HEK293 (cell line): ENCODE data around the gene FCER2.

Source experiments
- CTCF ChIA-PET: fragments of 350-600 bp; formaldehyde crosslinking; extraction: SDS; loops from one replicate; lab custom pipeline; 2021; ENCODE audit warnings: antibody characterized with exemption; lab: Yijun Ruan, JAX
- POLR2A ChIA-PET: fragments of 300-600 bp; formaldehyde crosslinking; extraction: SDS; loops from one replicate; lab custom pipeline; 2020; ENCODE audit warnings: antibody characterized with exemption, inconsistent platforms; lab: Yijun Ruan, JAX
- H3K27ac ChIP-seq: fragments of 200-500 bp; sonication (Bioruptor generic); 2 replicates; pipeline ENCODE4 v1.5.1; 2014; ENCODE audit warnings: low read depth, low read length, control low read depth, inconsistent platforms; ENCODE audit errors: extremely low read depth
- H3K36me3 ChIP-seq, 2 experiments: fragments of 200-500 bp in 1 of 2; sonication (Bioruptor generic) in 1 of 2; 1 replicate in 1 of 2; 2 replicates in 1 of 2; pipeline ENCODE4 v1.5.1; 2014 to 2017; ENCODE audit warnings: inconsistent platforms in 2 of 2, low read length in 2 of 2; ENCODE audit not compliant: control insufficient read depth in 2 of 2, insufficient read depth in 1 of 2
- H3K4me1 ChIP-seq: fragments of 200-500 bp; sonication (Bioruptor generic); 2 replicates; pipeline ENCODE4 v1.5.1; 2014; ENCODE audit warnings: mild to moderate bottlenecking, low read length, inconsistent platforms; ENCODE audit not compliant: control insufficient read depth, insufficient read depth
- H3K4me3 ChIP-seq: 2 replicates; pipeline ENCODE4 v1.5.1; 2011; ENCODE audit warnings: low read depth, mild to moderate bottlenecking, control low read depth, low read length, moderate library complexity
- H3K9me3 ChIP-seq: fragments of 200-500 bp; sonication (Bioruptor generic); 2 replicates; pipeline ENCODE4 v1.5.1; 2014; ENCODE audit warnings: low read depth, low read length, inconsistent platforms; ENCODE audit not compliant: control insufficient read depth, insufficient read depth
- EGR2 ChIP-seq: fragments of 450-650 bp; formaldehyde crosslinking; IDR thresholded peaks from 2 replicates; pipeline ENCODE4 v1.5.1; 2016; ENCODE audit warnings: low read depth, missing biosample characterization, missing genetic modification characterization
- ZIC2 ChIP-seq: fragments of 450-650 bp; formaldehyde crosslinking; IDR thresholded peaks from 2 replicates; pipeline ENCODE4 v1.5.1; 2016; ENCODE audit warnings: missing biosample characterization, missing genetic modification characterization
- ZNF138 ChIP-seq: fragments of 450-650 bp; formaldehyde crosslinking; IDR thresholded peaks from 2 replicates; pipeline ENCODE4 v1.5.1; 2016; ENCODE audit warnings: missing biosample characterization, missing genetic modification characterization, borderline replicate concordance
- ZNF221 ChIP-seq: fragments of 450-650 bp; formaldehyde crosslinking; IDR thresholded peaks from 2 replicates; pipeline ENCODE4 v1.5.1; 2017; ENCODE audit warnings: missing biosample characterization, missing genetic modification characterization, borderline replicate concordance
- ZNF239 ChIP-seq: fragments of 450-650 bp; formaldehyde crosslinking; IDR thresholded peaks from 2 replicates; pipeline ENCODE4 v1.5.1; 2016; ENCODE audit warnings: missing biosample characterization, missing genetic modification characterization
- ZNF302 ChIP-seq: fragments of 450-650 bp; formaldehyde crosslinking; IDR thresholded peaks from 2 replicates; pipeline ENCODE4 v1.5.1; 2016; ENCODE audit warnings: missing biosample characterization, missing genetic modification characterization, low read depth
- ZNF514 ChIP-seq: fragments of 450-650 bp; formaldehyde crosslinking; IDR thresholded peaks from 2 replicates; pipeline ENCODE4 v1.5.1; 2016; ENCODE audit warnings: missing biosample characterization, missing genetic modification characterization
- ZNF768 ChIP-seq: fragments of 450-650 bp; formaldehyde crosslinking; IDR thresholded peaks from 2 replicates; pipeline ENCODE4 v1.5.1; 2018; ENCODE audit warnings: missing biosample characterization, mild to moderate bottlenecking, missing genetic modification characterization
- ZNF785 ChIP-seq: fragments of 450-650 bp; formaldehyde crosslinking; IDR thresholded peaks from 2 replicates; pipeline ENCODE4 v1.5.1; 2016; ENCODE audit warnings: missing biosample characterization, missing genetic modification characterization
- ZNF843 ChIP-seq: fragments of 450-650 bp; formaldehyde crosslinking; IDR thresholded peaks from 2 replicates; pipeline ENCODE4 v1.5.1; 2016; ENCODE audit warnings: missing biosample characterization, missing genetic modification characterization
- ZSCAN23 ChIP-seq: fragments of 450-650 bp; formaldehyde crosslinking; IDR thresholded peaks from 2 replicates; pipeline ENCODE4 v1.5.1; 2016; ENCODE audit warnings: missing biosample characterization, missing genetic modification characterization
- TF ChIP-seq, protein P1 (sequence below): fragments of 450-650 bp; formaldehyde crosslinking; IDR thresholded peaks from 2 replicates; pipeline ENCODE4; 2016; ENCODE audit warnings: missing biosample characterization, missing genetic modification characterization
- TF ChIP-seq, protein P2 (sequence below): fragments of 450-650 bp; formaldehyde crosslinking; IDR thresholded peaks from 2 replicates; pipeline ENCODE4 v1.5.1; 2016; ENCODE audit warnings: missing biosample characterization, missing genetic modification characterization
- TF ChIP-seq, protein P3 (sequence below): fragments of 450-650 bp; IDR thresholded peaks from 2 replicates; pipeline ENCODE4 v1.5.1; 2018; ENCODE audit warnings: missing biosample characterization, missing genetic modification characterization
- TF ChIP-seq, protein P4 (sequence below): fragments of 450-650 bp; formaldehyde crosslinking; optimal IDR thresholded peaks from 2 replicates; pipeline ENCODE3; 2016; ENCODE audit warnings: missing biosample characterization, mild to moderate bottlenecking, missing genetic modification characterization
- TF ChIP-seq, protein P5 (sequence below): fragments of 450-650 bp; formaldehyde crosslinking; IDR thresholded peaks from 2 replicates; pipeline ENCODE4 v1.5.1; 2017; ENCODE audit warnings: missing biosample characterization, missing genetic modification characterization

Gene FCER2

DNA sequence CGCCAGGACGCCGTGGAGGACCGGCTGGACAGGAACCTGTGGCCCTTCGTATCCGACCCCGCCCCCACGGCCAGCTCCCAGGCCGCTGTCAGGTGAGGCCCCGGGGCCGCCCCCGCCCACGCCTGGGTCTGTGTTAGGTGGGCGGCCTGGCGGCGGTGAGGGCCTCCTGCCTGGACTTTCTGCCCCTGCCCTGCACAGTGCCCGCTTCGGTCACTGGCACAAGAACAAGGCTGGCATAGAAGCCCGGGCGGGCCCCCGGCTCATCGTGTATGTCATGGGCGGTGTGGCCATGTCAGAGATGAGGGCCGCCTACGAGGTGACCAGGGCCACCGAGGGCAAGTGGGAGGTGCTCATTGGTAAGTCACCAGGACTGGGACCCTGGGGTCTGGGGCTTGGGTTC is 54.8 kb downstream of the FCER2 start:
- Histone ChIP-seq H3K4me3 (no peak overlapping the region), H3K4me1 (no peaks in the 10 kb centered on the region), H3K36me3 (peaks cover 0 to 6% of the 10 kb centered on the region in 2 experiments; a peak in 1 of 3 replicates), H3K9me3 (no peaks in the 10 kb centered on the region), H3K27ac (no peak overlapping the region)
- ChIA-PET POLR2A (no interaction called here), CTCF (no interaction called here)
- TF ChIP-seq ZNF221 (no peak), ZNF768 (tag by site-specific recombination) (no peak), EGR2 (0 out of 2 replicates have a peak, but pooled peaks have one; percentile 19)
- TF ChIP-seq, protein P1, sequence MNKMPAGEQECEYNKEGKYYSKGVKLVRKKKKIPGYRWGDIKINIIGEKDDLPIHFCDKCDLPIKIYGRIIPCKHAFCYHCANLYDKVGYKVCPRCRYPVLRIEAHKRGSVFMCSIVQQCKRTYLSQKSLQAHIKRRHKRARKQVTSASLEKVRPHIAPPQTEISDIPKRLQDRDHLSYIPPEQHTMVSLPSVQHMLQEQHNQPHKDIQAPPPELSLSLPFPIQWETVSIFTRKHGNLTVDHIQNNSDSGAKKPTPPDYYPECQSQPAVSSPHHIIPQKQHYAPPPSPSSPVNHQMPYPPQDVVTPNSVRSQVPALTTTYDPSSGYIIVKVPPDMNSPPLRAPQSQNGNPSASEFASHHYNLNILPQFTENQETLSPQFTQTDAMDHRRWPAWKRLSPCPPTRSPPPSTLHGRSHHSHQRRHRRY = no peak
- TF ChIP-seq, protein P2, sequence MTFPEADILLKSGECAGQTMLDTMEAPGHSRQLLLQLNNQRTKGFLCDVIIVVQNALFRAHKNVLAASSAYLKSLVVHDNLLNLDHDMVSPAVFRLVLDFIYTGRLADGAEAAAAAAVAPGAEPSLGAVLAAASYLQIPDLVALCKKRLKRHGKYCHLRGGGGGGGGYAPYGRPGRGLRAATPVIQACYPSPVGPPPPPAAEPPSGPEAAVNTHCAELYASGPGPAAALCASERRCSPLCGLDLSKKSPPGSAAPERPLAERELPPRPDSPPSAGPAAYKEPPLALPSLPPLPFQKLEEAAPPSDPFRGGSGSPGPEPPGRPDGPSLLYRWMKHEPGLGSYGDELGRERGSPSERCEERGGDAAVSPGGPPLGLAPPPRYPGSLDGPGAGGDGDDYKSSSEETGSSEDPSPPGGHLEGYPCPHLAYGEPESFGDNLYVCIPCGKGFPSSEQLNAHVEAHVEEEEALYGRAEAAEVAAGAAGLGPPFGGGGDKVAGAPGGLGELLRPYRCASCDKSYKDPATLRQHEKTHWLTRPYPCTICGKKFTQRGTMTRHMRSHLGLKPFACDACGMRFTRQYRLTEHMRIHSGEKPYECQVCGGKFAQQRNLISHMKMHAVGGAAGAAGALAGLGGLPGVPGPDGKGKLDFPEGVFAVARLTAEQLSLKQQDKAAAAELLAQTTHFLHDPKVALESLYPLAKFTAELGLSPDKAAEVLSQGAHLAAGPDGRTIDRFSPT (tag by site-specific recombination) = no peak

DNA sequence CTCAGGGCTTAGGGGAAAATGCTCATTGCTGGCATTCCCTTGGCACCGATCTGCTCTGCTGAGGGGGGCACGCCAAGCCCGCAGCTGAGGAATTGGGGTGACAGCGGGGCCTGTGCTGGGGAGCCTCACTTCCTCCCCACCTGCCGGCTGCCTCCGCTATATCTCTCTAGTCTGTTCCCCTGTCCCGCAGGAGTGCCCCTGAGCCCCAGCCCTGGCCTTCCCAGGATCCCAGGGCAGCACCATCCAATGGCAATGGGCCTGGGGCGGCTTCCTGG is 55.6 kb downstream of the FCER2 start:
- H3K4me3 ChIP-seq = no peak overlapping the region
- TF ChIP-seq, protein P3, sequence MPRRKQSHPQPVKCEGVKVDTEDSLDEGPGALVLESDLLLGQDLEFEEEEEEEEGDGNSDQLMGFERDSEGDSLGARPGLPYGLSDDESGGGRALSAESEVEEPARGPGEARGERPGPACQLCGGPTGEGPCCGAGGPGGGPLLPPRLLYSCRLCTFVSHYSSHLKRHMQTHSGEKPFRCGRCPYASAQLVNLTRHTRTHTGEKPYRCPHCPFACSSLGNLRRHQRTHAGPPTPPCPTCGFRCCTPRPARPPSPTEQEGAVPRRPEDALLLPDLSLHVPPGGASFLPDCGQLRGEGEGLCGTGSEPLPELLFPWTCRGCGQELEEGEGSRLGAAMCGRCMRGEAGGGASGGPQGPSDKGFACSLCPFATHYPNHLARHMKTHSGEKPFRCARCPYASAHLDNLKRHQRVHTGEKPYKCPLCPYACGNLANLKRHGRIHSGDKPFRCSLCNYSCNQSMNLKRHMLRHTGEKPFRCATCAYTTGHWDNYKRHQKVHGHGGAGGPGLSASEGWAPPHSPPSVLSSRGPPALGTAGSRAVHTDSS (tag by site-specific recombination) = no peak
- TF ChIP-seq, protein P4, sequence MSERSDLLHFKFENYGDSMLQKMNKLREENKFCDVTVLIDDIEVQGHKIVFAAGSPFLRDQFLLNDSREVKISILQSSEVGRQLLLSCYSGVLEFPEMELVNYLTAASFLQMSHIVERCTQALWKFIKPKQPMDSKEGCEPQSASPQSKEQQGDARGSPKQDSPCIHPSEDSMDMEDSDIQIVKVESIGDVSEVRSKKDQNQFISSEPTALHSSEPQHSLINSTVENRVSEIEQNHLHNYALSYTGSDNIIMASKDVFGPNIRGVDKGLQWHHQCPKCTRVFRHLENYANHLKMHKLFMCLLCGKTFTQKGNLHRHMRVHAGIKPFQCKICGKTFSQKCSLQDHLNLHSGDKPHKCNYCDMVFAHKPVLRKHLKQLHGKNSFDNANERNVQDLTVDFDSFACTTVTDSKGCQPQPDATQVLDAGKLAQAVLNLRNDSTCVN (tag by site-specific recombination) = no peak
- TF ChIP-seq ZNF138 (tag by site-specific recombination) (no peak), ZNF302 (tag by site-specific recombination) (no peak), ZSCAN23 (tag by site-specific recombination) (no peak), ZNF514 (no peak), ZNF843 (no peak), ZNF239 (tag by site-specific recombination) (no peak), ZIC2 (no peak), ZNF785 (tag by site-specific recombination) (no peak)
- TF ChIP-seq, protein P5, sequence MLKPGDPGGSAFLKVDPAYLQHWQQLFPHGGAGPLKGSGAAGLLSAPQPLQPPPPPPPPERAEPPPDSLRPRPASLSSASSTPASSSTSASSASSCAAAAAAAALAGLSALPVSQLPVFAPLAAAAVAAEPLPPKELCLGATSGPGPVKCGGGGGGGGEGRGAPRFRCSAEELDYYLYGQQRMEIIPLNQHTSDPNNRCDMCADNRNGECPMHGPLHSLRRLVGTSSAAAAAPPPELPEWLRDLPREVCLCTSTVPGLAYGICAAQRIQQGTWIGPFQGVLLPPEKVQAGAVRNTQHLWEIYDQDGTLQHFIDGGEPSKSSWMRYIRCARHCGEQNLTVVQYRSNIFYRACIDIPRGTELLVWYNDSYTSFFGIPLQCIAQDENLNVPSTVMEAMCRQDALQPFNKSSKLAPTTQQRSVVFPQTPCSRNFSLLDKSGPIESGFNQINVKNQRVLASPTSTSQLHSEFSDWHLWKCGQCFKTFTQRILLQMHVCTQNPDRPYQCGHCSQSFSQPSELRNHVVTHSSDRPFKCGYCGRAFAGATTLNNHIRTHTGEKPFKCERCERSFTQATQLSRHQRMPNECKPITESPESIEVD = no peak
- no peaks in the 10 kb centered on the region for H3K9me3 ChIP-seq
- H3K27ac ChIP-seq = no peak overlapping the region
- peaks cover 0 to 8% of the 10 kb centered on the region in 2 experiments; a peak in 1 of 3 replicates for H3K36me3 ChIP-seq
- ChIA-PET CTCF (interaction anchor here (0.6 kb wide), 1 partner anchor 156 kb away, joined by 3 read pairs; no protein-coding TSS in a partner anchor), POLR2A (no interaction called here)
- H3K4me1 ChIP-seq = no peaks in the 10 kb centered on the region
